Measurements from ENCODE around the gene OLFML3.

- no peak for TF ChIP-seq EZH2 (IDR thresholded peaks at IDR 0.05; ENCODE audit: low read depth)
- no peak for TF ChIP-seq CTCF (conservative IDR thresholded peaks at IDR 0.05)
Observed at GRCh38 chr1:114025609-114026401, 46.5 kb downstream of the OLFML3 start.
